Activated effector memory CD4-positive, alpha-beta T cell treated with anti-CD3 and anti-CD28 coated beads, Interleukin-2, amount 50 U/mL, for 16 hours (primary cell): ENCODE measurements around the gene NINJ1.
A peak's percentile ranks its signal among the peaks of the same experiment; 100 is the strongest.

Experiments
- DNase-seq: peaks from one replicate; pipeline ENCODE4 v3.0.0-alpha.2; 2020

The NINJ1 gene

GRCh38 chr9:93118863-93119702 lies 15.0 kb downstream of the NINJ1 start:
- peak; percentile 59 for DNase-seq

- peak; percentile 54 for DNase-seq
Observed at GRCh38 chr9:93117924-93118862, 15.9 kb downstream of the NINJ1 start.

GRCh38 chr9:93117521-93117920 lies 16.5 kb downstream of the NINJ1 start:
- DNase-seq: peak; percentile 55

- peak; percentile 62 for DNase-seq
Observed at GRCh38 chr9:93116072-93116961, 17.7 kb downstream of the NINJ1 start.

GRCh38 chr9:93115486-93116071 lies 18.5 kb downstream of the NINJ1 start:
- DNase-seq: peak; percentile 13

GRCh38 chr9:93114984-93115335 lies 19.1 kb downstream of the NINJ1 start:
- DNase-seq: no peak

GRCh38 chr9:93114169-93114983 lies 19.7 kb downstream of the NINJ1 start:
- DNase-seq: peak; percentile 57

- DNase-seq: peak; percentile 55
Observed at GRCh38 chr9:93112864-93113389, 21.1 kb downstream of the NINJ1 start.

GRCh38 chr9:93112116-93112863 lies 21.8 kb downstream of the NINJ1 start:
- DNase-seq: peak; percentile 59

GRCh38 chr9:93111371-93112115 lies 22.5 kb downstream of the NINJ1 start:
- DNase-seq: peak; percentile 49

- peak; percentile 42 for DNase-seq
Observed at GRCh38 chr9:93111001-93111370, 23.1 kb downstream of the NINJ1 start.

GRCh38 chr9:93110311-93110855 lies 23.7 kb downstream of the NINJ1 start:
- DNase-seq: peak; percentile 53

- peak; percentile 83 for DNase-seq
Observed at GRCh38 chr9:93108291-93109041, 25.6 kb downstream of the NINJ1 start.

- no peak for DNase-seq
Observed at GRCh38 chr9:93107825-93108161, 26.3 kb downstream of the NINJ1 start.

- peak; percentile 61 for DNase-seq
Observed at GRCh38 chr9:93107151-93107824, 26.8 kb downstream of the NINJ1 start.

- no peak for DNase-seq
Observed at GRCh38 chr9:93105620-93106019, 28.4 kb downstream of the NINJ1 start.

- peak; percentile 22 for DNase-seq
Observed at GRCh38 chr9:93101086-93101485, 33.0 kb downstream of the NINJ1 start.

GRCh38 chr9:93100276-93100636 lies 33.8 kb downstream of the NINJ1 start:
- peak; percentile 42 for DNase-seq
